ENCODE measurements around the gene AMDHD1. TPM values are rescaled to one million over a fixed set of nuclear protein-coding genes. Genes with fewer than 3 reads are reported as not detected.
A peak's percentile ranks its signal among the peaks of the same experiment; 100 is the strongest.

Gene AMDHD1
- total and polyA plus RNA-seq, 2 of the 4 experiments (the other 2 are of a cell fraction), result under 0.01 TPM; not detected in 1

DNA sequence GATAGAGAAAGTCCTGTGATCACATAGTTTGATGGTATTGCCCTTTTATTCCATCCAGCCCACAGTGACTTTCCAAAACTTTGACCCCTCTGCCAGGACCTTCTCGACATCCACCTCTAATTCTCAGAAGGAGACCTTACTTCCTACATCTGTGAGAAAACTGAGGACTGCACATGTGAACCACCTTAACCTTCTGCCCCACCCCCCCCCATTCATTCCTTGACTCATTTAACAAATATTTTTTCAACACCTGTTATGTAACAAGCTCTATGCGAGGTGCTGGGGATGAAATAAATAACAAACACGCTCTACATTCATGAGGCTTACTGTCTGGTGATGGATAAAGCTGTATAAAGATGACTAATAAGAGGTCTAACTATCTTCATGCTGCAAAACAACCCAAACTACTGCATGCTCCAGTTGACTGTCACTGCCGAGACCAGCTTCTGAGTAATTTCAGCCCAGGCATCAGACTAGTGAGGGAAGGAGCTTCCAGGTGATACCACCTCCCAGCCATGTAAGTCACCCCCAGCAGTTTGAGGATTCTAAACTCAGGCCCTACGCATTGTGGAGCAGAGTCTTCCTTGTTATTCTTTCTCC is 54.9 kb downstream of the AMDHD1 start:
- in situ Hi-C loops (cut with MboI; ENCODE audit: low sequenced_read_pairs) (no loop called here), intact Hi-C loops (cut with micrococcal nuclease) (loop anchor here (1.0 to 2.0 kb wide), 3 partner anchors 80 to 415 kb away; no protein-coding TSS in a partner anchor), dilution Hi-C loops (cut with HindIII; ENCODE audit: low sequenced_read_pairs, unreplicated experiment) (no loop called here)
- no peaks in the 10 kb centered on the region; the same call in 1 of the 2 replicates for H3K9me1 ChIP-seq (ENCODE audit: insufficient read depth, low read length)
- H2BK15ac ChIP-seq (ENCODE audit: low read depth, low read length), result no peak overlapping the region
- H3K9me3 ChIP-seq (ENCODE audit: control insufficient read depth, insufficient read depth, low read length), result no peaks in the 10 kb centered on the region
- ATAC-seq (ENCODE audit: low read depth) (peak; percentile 12; the same call in 1 of the 2 replicates), DNase-seq (peak; percentile 4)
- no peak overlapping the region for H2BK20ac ChIP-seq (ENCODE audit: low read depth, low read length)
- no peak overlapping the region for H3K4me3 ChIP-seq (ENCODE audit: insufficient read depth, low read depth, low read length)
- POLR2A ChIA-PET (ENCODE audit: unreplicated experiment), result no interaction called here
- H2BK120ac ChIP-seq (ENCODE audit: low read depth, low read length), result no peak overlapping the region
- H3K79me1 ChIP-seq (ENCODE audit: low read depth in 1 of 2, low read length in 2 of 2), result no peaks in the 10 kb centered on the region
- H2BK5ac ChIP-seq (ENCODE audit: low read depth, low read length, poor library complexity, severe bottlenecking), result no peak overlapping the region
- 0 out of 2 replicates have a peak overlapping the region, but pooled peaks have one; percentile 24 for H3K14ac ChIP-seq (replicated peaks; ENCODE audit: low read depth, low read length)
- no peak overlapping the region for H3K56ac ChIP-seq (ENCODE audit: extremely low read depth, insufficient read depth, low read length)
- H3K4me1 ChIP-seq (ENCODE audit: control insufficient read depth, insufficient read depth, low read length), result no peaks in the 10 kb centered on the region
- no peak overlapping the region for H3K4me2 ChIP-seq (ENCODE audit: low read depth, low read length)
- H3K23ac ChIP-seq (ENCODE audit: low read depth, low read length), result no peak overlapping the region
- BruUV-seq (replicated peaks), result no TSS peak
- no peak overlapping the region for H2AK5ac ChIP-seq (ENCODE audit: low read depth, low read length)
- no peak overlapping the region for H3K9ac ChIP-seq (ENCODE audit: low read depth, low read length)
- H3K27ac ChIP-seq (ENCODE audit: insufficient read depth, low read length), result no peak overlapping the region
- no peaks in the 10 kb centered on the region for H4K20me1 ChIP-seq (ENCODE audit: insufficient read depth, low read length)
- H4K91ac ChIP-seq (ENCODE audit: insufficient read depth, low read depth, low read length), result no peak overlapping the region
- H2AK9ac ChIP-seq (replicated peaks; ENCODE audit: low read depth, low read length, poor library complexity), result no peak overlapping the region
- H4K8ac ChIP-seq (ENCODE audit: low read depth in 2 of 2, low read length in 2 of 2), result no peak overlapping the region
- WGBS, 2 experiments (ENCODE audit: extremely low coverage in 2 of 2, insufficient read length in 1 of 2), result no CpG with 5 or more reads among the region's 5 CpGs
- peaks cover under 1% of the 10 kb centered on the region; the same call in 1 of the 2 replicates for H3K27me3 ChIP-seq (ENCODE audit: control insufficient read depth, insufficient read depth, low read length)
- CTCF ChIA-PET, result interaction anchor here (0.6 to 3.0 kb wide), 7 partner anchors 8 to 518 kb away, joined by 3 to 11 read pairs (median 5); no protein-coding TSS in a partner anchor
- peaks cover 6% of the 10 kb centered on the region; the same call in 1 of the 2 replicates for H3K36me3 ChIP-seq (ENCODE audit: control insufficient read depth, insufficient read depth, low read length)
- H3K4ac ChIP-seq (ENCODE audit: low read depth, low read length), result no peak overlapping the region
- no peak overlapping the region for H4K5ac ChIP-seq (ENCODE audit: low read depth, low read length)
- TF ChIP-seq, protein P1, sequence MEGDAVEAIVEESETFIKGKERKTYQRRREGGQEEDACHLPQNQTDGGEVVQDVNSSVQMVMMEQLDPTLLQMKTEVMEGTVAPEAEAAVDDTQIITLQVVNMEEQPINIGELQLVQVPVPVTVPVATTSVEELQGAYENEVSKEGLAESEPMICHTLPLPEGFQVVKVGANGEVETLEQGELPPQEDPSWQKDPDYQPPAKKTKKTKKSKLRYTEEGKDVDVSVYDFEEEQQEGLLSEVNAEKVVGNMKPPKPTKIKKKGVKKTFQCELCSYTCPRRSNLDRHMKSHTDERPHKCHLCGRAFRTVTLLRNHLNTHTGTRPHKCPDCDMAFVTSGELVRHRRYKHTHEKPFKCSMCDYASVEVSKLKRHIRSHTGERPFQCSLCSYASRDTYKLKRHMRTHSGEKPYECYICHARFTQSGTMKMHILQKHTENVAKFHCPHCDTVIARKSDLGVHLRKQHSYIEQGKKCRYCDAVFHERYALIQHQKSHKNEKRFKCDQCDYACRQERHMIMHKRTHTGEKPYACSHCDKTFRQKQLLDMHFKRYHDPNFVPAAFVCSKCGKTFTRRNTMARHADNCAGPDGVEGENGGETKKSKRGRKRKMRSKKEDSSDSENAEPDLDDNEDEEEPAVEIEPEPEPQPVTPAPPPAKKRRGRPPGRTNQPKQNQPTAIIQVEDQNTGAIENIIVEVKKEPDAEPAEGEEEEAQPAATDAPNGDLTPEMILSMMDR (conservative IDR thresholded peaks at IDR 0.05; ENCODE audit: low read depth, low read length), result no peak
- H2AFZ ChIP-seq (replicated peaks; ENCODE audit: low read length, poor library complexity), result no peak overlapping the region
- no peak overlapping the region for H3K18ac ChIP-seq (ENCODE audit: low read depth, low read length)
